Panc1 (cell line): Measurements from ENCODE around the gene THUMPD1. TPM values are rescaled to one million over a fixed set of nuclear protein-coding genes. Genes with fewer than 3 reads are reported as not detected.
"Not testable (repeated sequence)": the region's sequence is repeated elsewhere in the genome, so short reads cannot be mapped to it uniquely, and the experiment has no call there.

Experiments used
- ATAC-seq: fragments of 200-7000 bp; cut with Tn5 transposase; 2 replicates; pipeline ENCODE4 v1.9.1; 2020; ENCODE audit warnings: mild to moderate bottlenecking, moderate library complexity
- BruUV-seq: library from RNA; stranded (reverse); fragments of 400-500 nt; replicated peaks from 2 replicates; lab custom pipeline; 2021; lab: Mats Ljungman, UMichigan
- CTCF ChIA-PET: fragments of 300-600 bp; sonication (Branson Sonifier 250); formaldehyde crosslinking; loops from one replicate; lab custom pipeline; 2022; ENCODE audit warnings: antibody characterized with exemption; lab: Charles Lee
- POLR2A ChIA-PET: fragments of 300-600 bp; sonication (Branson Sonifier 250); formaldehyde crosslinking; loops from one replicate; lab custom pipeline; 2022; ENCODE audit warnings: antibody characterized with exemption; lab: Charles Lee
- DNase-seq: peaks from one replicate; pipeline ENCODE4 v3.0.0-alpha.2; 2010; ENCODE audit warnings: low read depth, low spot score
- H3K27ac ChIP-seq: 2 replicates; pipeline ENCODE4 v1.5.1; 2011; ENCODE audit warnings: mild to moderate bottlenecking, low read length, inconsistent platforms
- H3K27me3 ChIP-seq: fragments of 200-500 bp; sonication (Bioruptor generic); 2 replicates; pipeline ENCODE4 v1.6.0; 2014; ENCODE audit warnings: low read length, inconsistent platforms; ENCODE audit not compliant: control insufficient read depth, insufficient read depth
- H3K36me3 ChIP-seq: fragments of 200-500 bp; sonication (Bioruptor generic); 2 replicates; pipeline ENCODE4 v1.5.1; 2014; ENCODE audit warnings: inconsistent platforms, mild to moderate bottlenecking, low read length, moderate library complexity; ENCODE audit not compliant: control insufficient read depth, insufficient read depth
- H3K4me1 ChIP-seq: 2 replicates; pipeline ENCODE4 v1.5.1; 2011; ENCODE audit warnings: inconsistent platforms, mild to moderate bottlenecking, low read length, moderate library complexity; ENCODE audit not compliant: control insufficient read depth, insufficient read depth
- H3K4me3 ChIP-seq, 2 experiments: 2 replicates each; pipeline ENCODE4 v1.5.1; 2011 to 2012; ENCODE audit warnings: low read depth in 2 of 2, low read length in 2 of 2, mild to moderate bottlenecking in 2 of 2, inconsistent platforms in 1 of 2, moderate library complexity in 1 of 2
- H3K9me3 ChIP-seq: fragments of 200-500 bp; sonication (Bioruptor generic); 2 replicates; pipeline ENCODE4 v1.5.1; 2014; ENCODE audit warnings: low read depth, mild to moderate bottlenecking, inconsistent platforms, low read length, moderate library complexity; ENCODE audit not compliant: control insufficient read depth, insufficient read depth
- POLR2AphosphoS5 ChIP-seq: IDR thresholded peaks from 2 replicates; pipeline ENCODE4 v1.6.1; 2012; ENCODE audit warnings: mild to moderate bottlenecking, low read depth, low read length, moderate library complexity
- SIN3A ChIP-seq: IDR thresholded peaks from 2 replicates; pipeline ENCODE4 v1.6.1; 2012; ENCODE audit warnings: low read depth, mild to moderate bottlenecking, low read length, moderate library complexity, borderline replicate concordance; ENCODE audit not compliant: insufficient read depth
- TCF7L2 ChIP-seq: IDR thresholded peaks from 2 replicates; pipeline ENCODE4 v1.6.1; 2011; ENCODE audit warnings: mild to moderate bottlenecking, low read depth, low read length, inconsistent platforms
- in situ Hi-C: cut with HindIII; loops from 2 replicates; pipeline ENCODE4 v1.10.0; 2016; ENCODE audit warnings: low sequenced_read_pairs, low pct_unique_long_range_greater_than_20kb
- intact Hi-C: fragments of 100-400 bp; cut with micrococcal nuclease; formaldehyde crosslinking; loops from one replicate; pipeline ENCODE4 v1.10.0; 2022; ENCODE audit not compliant: unreplicated experiment
- total RNA-seq: library from RNA; stranded (reverse); gene quantifications from one replicate; pipeline ENCODE4 v1.2.1, GENCODE V29; 2021; ENCODE audit not compliant: unreplicated experiment
- TF ChIP-seq, protein P1 (sequence below): fragments of 450-650 bp; IDR thresholded peaks from 2 replicates; pipeline ENCODE4 v1.5.1; 2017; ENCODE audit warnings: mild to moderate bottlenecking
- TF ChIP-seq, protein P2 (sequence below), 2 experiments: IDR thresholded peaks; 2 replicates each; pipeline ENCODE4 v1.6.1; 2011 to 2012; ENCODE audit warnings: low read depth in 2 of 2, control low read depth in 1 of 2, low read length in 1 of 2, mild to moderate bottlenecking in 1 of 2, moderate library complexity in 1 of 2; ENCODE audit not compliant: insufficient read depth in 1 of 2

Gene THUMPD1
- total RNA-seq, 1 experiment from 2014 or later: 36.2 TPM

DNA sequence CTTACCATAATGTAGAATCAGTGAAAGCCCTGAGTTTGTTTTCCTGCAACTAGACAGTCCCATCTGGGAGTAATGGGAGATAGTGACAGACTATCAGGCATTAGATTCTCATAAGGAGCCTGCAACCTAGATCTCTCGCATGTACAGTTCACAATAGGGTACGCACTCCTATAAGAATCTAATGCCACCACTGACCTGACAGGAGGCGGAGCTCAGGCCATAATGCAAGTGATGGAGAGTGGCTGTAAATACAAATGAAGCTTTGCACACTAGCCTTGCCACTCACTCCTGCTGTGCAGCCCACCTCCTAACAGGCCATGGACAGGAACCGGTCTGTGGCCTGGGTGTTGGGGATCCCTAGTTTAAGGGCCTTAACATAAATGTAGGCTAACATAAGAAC is 21.4 kb downstream of the THUMPD1 start:
- ChIA-PET CTCF (no interaction called here), POLR2A (no interaction called here)
- in situ Hi-C loops (no loop called here), intact Hi-C loops (no loop called here)
- ATAC-seq (no peak), DNase-seq (no peak)
- Histone ChIP-seq H3K4me3 (no peak overlapping the region), H3K27me3 (peaks cover 2% of the 10 kb centered on the region; the same call in 1 of the 2 replicates), H3K4me1 (no peaks in the 10 kb centered on the region), H3K27ac (no peak overlapping the region), H3K9me3 (no peaks in the 10 kb centered on the region), H3K36me3 (no peaks in the 10 kb centered on the region)
- TF ChIP-seq, protein P1, sequence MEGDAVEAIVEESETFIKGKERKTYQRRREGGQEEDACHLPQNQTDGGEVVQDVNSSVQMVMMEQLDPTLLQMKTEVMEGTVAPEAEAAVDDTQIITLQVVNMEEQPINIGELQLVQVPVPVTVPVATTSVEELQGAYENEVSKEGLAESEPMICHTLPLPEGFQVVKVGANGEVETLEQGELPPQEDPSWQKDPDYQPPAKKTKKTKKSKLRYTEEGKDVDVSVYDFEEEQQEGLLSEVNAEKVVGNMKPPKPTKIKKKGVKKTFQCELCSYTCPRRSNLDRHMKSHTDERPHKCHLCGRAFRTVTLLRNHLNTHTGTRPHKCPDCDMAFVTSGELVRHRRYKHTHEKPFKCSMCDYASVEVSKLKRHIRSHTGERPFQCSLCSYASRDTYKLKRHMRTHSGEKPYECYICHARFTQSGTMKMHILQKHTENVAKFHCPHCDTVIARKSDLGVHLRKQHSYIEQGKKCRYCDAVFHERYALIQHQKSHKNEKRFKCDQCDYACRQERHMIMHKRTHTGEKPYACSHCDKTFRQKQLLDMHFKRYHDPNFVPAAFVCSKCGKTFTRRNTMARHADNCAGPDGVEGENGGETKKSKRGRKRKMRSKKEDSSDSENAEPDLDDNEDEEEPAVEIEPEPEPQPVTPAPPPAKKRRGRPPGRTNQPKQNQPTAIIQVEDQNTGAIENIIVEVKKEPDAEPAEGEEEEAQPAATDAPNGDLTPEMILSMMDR: no peak
- TF ChIP-seq, protein P2, sequence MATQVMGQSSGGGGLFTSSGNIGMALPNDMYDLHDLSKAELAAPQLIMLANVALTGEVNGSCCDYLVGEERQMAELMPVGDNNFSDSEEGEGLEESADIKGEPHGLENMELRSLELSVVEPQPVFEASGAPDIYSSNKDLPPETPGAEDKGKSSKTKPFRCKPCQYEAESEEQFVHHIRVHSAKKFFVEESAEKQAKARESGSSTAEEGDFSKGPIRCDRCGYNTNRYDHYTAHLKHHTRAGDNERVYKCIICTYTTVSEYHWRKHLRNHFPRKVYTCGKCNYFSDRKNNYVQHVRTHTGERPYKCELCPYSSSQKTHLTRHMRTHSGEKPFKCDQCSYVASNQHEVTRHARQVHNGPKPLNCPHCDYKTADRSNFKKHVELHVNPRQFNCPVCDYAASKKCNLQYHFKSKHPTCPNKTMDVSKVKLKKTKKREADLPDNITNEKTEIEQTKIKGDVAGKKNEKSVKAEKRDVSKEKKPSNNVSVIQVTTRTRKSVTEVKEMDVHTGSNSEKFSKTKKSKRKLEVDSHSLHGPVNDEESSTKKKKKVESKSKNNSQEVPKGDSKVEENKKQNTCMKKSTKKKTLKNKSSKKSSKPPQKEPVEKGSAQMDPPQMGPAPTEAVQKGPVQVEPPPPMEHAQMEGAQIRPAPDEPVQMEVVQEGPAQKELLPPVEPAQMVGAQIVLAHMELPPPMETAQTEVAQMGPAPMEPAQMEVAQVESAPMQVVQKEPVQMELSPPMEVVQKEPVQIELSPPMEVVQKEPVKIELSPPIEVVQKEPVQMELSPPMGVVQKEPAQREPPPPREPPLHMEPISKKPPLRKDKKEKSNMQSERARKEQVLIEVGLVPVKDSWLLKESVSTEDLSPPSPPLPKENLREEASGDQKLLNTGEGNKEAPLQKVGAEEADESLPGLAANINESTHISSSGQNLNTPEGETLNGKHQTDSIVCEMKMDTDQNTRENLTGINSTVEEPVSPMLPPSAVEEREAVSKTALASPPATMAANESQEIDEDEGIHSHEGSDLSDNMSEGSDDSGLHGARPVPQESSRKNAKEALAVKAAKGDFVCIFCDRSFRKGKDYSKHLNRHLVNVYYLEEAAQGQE (IDR thresholded peaks at IDR 0.05; ENCODE audit: insufficient read depth in 1 of 2, low read depth in 2 of 2, low read length in 1 of 2): no peak
- TF ChIP-seq TCF7L2: no peak
- no peak for TF ChIP-seq SIN3A
- TF ChIP-seq POLR2AphosphoS5: no peak
- BruUV-seq: no TSS peak

DNA sequence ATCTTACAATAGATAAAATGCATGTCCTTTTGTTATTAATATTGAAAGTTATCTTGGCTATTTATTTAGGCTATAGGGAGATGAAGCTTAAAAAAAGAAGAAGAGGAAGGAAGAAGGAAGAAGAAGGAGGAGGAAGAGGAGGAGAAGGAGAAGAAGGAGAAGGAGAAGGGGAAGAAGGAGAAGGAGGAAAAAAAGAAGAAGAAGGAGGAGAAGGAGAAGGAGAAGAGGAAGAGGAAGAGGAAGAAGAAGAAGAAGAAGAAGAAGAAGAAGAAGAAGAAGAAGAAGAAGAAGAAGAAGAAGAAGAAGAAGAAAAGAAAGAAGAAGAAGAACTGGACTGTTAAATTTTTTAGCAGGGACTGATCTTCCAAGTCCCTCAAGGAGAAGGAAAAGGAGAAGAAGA is 23.9 kb downstream of the THUMPD1 start:
- H3K4me1 ChIP-seq, ATAC-seq, H3K4me3 ChIP-seq, H3K36me3 ChIP-seq, in situ Hi-C loops, H3K9me3 ChIP-seq, DNase-seq, H3K27me3 ChIP-seq, POLR2A ChIA-PET, BruUV-seq, intact Hi-C loops, CTCF ChIA-PET, H3K27ac ChIP-seq: not testable (repeated sequence)

DNA sequence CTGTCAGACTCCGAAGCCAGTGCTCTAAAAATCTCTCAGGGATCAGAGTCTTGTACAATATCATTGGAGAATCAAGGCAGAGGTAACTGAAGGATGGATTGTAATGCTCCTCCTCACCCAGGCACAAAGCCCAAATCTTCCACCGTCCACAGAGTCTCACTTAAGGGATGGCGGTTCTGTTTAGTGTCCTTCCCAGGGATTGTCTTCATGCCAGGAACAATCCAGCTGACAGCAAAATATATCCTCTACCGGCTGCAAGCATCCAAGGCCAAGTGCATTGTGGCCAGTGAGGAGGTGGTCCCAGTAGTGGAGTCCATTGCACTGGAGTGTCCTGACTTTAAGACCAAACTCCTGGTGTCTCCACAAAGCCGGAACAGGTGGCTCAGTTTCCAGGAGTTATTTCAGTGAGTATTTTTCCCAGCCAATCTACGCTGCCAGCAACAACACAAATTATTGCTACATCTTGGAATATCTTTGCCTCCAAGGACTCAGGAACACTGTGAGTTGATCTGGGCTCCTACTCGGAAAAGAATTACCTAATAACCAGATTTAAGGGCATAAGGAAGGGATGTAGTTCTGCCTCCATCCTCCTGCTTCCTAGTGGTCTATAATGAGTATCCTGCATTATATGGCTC is 30.2 kb downstream of the THUMPD1 start:
- ChIA-PET POLR2A (no interaction called here), CTCF (no interaction called here)
- BruUV-seq: no TSS peak
- no peak overlapping the region for H3K4me3 ChIP-seq
- H3K27me3 ChIP-seq: peaks cover 2% of the 10 kb centered on the region; the same call in 1 of the 2 replicates
- H3K4me1 ChIP-seq: no peaks in the 10 kb centered on the region
- no peak for TF ChIP-seq SIN3A
- DNase-seq (no peak), ATAC-seq (no peak)
- H3K36me3 ChIP-seq: no peaks in the 10 kb centered on the region
- in situ Hi-C loops (no loop called here), intact Hi-C loops (no loop called here)
- H3K27ac ChIP-seq: no peak overlapping the region
- no peaks in the 10 kb centered on the region for H3K9me3 ChIP-seq
